Spleen (tissue), 13 donors: ENCODE results near the gene ZNF732. TPM values are rescaled to one million over a fixed set of nuclear protein-coding genes. Genes with fewer than 3 reads are reported as not detected.
A peak's percentile ranks its signal among the peaks of the same experiment; 100 is the strongest.

Experiments
- DNase-seq: peaks from one replicate; pipeline ENCODE4 v3.0.0-alpha.2; 2020
- H3K27ac ChIP-seq, 8 donors: fragments of 200-600 bp; sonication (generic) in 7 of 8; 1 replicate in 4 of 8; 2 replicates in 4 of 8; pipeline versions ENCODE4 v1.5.0 to v1.8.0; 2016 to 2021; ENCODE audit warnings: inconsistent platforms in 4 of 8, mild to moderate bottlenecking in 4 of 8, moderate library complexity in 1 of 8
- H3K27me3 ChIP-seq, 7 donors: fragments of 200-600 bp; sonication (generic) in 6 of 7; replicated peaks in 1 of 7; 1 replicate in 4 of 7; 2 replicates in 3 of 7; pipeline versions ENCODE4 v1.5.0 to v1.8.0; 2016 to 2021; ENCODE audit warnings: inconsistent platforms in 3 of 7, mild to moderate bottlenecking in 1 of 7
- H3K36me3 ChIP-seq, 6 donors: fragments of 200-600 bp; sonication (generic) in 5 of 6; 1 replicate in 4 of 6; 2 replicates in 2 of 6; pipeline versions ENCODE4 v1.5.0 to v1.8.0; 2016 to 2021; ENCODE audit warnings: inconsistent platforms in 2 of 6
- H3K4me1 ChIP-seq, 6 donors: fragments of 200-600 bp; sonication (generic) in 5 of 6; 1 replicate in 3 of 6; 2 replicates in 3 of 6; pipeline versions ENCODE4 v1.5.0 to v1.8.0; 2016 to 2021; ENCODE audit warnings: inconsistent platforms in 3 of 6
- H3K4me3 ChIP-seq, 8 donors: fragments of 200-600 bp; sonication (generic) in 7 of 8; 1 replicate in 4 of 8; 2 replicates in 4 of 8; pipeline versions ENCODE4 v1.5.0 to v1.8.0; 2016 to 2021; ENCODE audit warnings: inconsistent platforms in 4 of 8, mild to moderate bottlenecking in 4 of 8, moderate library complexity in 2 of 8
- H3K9me3 ChIP-seq, 8 donors: fragments of 200-600 bp; sonication (generic) in 7 of 8; 1 replicate in 4 of 8; 2 replicates in 4 of 8; pipeline versions ENCODE4 v1.5.0 to v1.8.0; 2016 to 2021; ENCODE audit warnings: inconsistent platforms in 4 of 8
- CTCF ChIP-seq, 11 experiments: fragments of 200-600 bp in 7 of 11; fragments of 450-650 bp in 4 of 11; sonication (generic) in 4 of 11; IDR thresholded peaks in 8 of 11; conservative IDR thresholded peaks in 3 of 11; 1 replicate in 7 of 11; 2 replicates in 4 of 11; pipeline versions ENCODE4 v1.4.0 to v1.8.0; 2016 to 2021; ENCODE audit warnings: antibody characterized with exemption in 11 of 11, inconsistent platforms in 4 of 11, mild to moderate bottlenecking in 1 of 11
- POLR2A ChIP-seq, 3 donors: fragments of 450-650 bp; IDR thresholded peaks; one replicate each; pipeline ENCODE4 v1.5.1; 2017; ENCODE audit warnings: antibody characterized with exemption in 3 of 3, mild to moderate bottlenecking in 1 of 3
- POLR2AphosphoS5 ChIP-seq, 3 donors: sonication (generic); formaldehyde crosslinking; IDR thresholded peaks; one replicate each; pipeline ENCODE4 v1.5.1; 2017; ENCODE audit warnings: antibody characterized with exemption in 3 of 3
- WGBS, 5 donors: extraction: QIAGEN DNeasy Blood & Tissue Kit in 3 of 5; methylation state at CpG; one replicate each; pipeline versions ENCODE4 v1.1.5 to v1.1.7; 2013 to 2018; 5-methylcytosine and 5-hydroxymethylcytosine counted together
- intact Hi-C: fragments of 100-400 bp; cut with DNase I; formaldehyde crosslinking; loops from one replicate; pipeline ENCODE4 v1.15.0; 2023; ENCODE audit warnings: low total_unique reads
- long read RNA-seq, 2 donors: transcript quantifications; one replicate each; lab custom pipeline, GENCODE V29; 2026
- polyA plus RNA-seq, 3 donors: library from polyadenylated mRNA; stranded (reverse); fragments of 200-250 nt; gene quantifications; one replicate each; pipeline ENCODE4 v1.2.1, GENCODE V29; 2013
- total RNA-seq, 7 donors: library from RNA; depleted of rRNA in 3 of 7; stranded (reverse); fragments of >200 nt in 3 of 7; fragmentation: NEBNext Ultra II Directional in 4 of 7; extraction: Animal tissue kit (Norgen Biotek cat#: 25700) in 4 of 7; gene quantifications; one replicate each; pipeline versions ENCODE4 v1.1.0 to v1.2.1, GENCODE V29; 2016 to 2021
- donor health status: healthy with polysubstance abuse.
- donor health status: DM: no; HTN: no; CAD: no; lungs with moderate emphysema.
- donor health status: DM: no; HTN: no; CAD: no.
- donor health status: Bipolar disorder and iron deficiency.
- donor health status: healthy.
- donor health status: DM: no; HTN: no; CAD: no.
- donor health status: DM: yes; HTN: yes; CAD: no.

The ZNF732 gene
- total RNA-seq: under 1 TPM in 3 of 7 donors, not detected in 4; 0.13 to 0.28 (median 0.22) TPM
- under 1 TPM in 1 of 3 donors, not detected in 2; 0.10 TPM for polyA plus RNA-seq
- long read RNA-seq, donor 1: 0 reads
- long read RNA-seq, donor 2: 0 reads

DNA sequence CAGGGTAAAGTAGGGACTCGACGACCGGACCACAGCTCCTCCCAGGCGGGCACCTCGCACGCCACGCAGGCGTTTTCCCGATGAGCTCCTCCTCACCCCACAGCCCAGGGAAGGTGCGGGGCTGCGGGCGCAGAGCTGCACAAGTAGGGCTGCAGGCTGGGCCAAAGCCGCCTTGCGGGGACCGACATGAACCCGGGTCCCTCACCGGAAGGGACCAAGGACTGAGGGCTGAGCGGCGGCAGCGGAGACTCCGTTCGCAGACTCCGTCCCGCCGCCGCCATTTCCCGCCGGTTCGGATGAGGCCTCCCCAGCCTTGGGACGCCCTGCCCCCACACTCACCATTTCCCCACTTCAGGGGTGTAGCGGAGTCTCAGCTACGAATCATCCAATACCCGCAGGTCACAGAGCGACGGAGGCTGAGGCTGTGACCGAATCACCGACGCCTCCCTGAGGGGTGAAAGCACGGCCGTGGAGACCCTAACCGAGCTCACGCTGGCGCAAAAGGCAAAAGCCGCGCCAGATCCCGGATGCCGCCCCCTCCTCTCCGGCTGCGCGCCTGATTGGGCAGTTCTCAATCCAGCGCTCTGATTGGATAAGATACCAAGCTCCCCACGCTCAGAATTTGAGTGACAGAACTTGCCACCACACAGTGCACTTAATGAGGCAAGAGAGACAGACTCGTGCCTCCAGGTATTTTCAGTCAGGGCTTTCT lies at the start of gene ZNF732:
TSS of gene ZNF732 (minus strand) at position 506 of the 712 bp plus-strand sequence. CDS start at position 342, 164 bp downstream.
- H3K4me3 ChIP-seq: peak within 1 kb of the TSS; percentile 33 to 63 (median 36)
- no peak for DNase-seq
- intact Hi-C loops: no loop called here

DNA sequence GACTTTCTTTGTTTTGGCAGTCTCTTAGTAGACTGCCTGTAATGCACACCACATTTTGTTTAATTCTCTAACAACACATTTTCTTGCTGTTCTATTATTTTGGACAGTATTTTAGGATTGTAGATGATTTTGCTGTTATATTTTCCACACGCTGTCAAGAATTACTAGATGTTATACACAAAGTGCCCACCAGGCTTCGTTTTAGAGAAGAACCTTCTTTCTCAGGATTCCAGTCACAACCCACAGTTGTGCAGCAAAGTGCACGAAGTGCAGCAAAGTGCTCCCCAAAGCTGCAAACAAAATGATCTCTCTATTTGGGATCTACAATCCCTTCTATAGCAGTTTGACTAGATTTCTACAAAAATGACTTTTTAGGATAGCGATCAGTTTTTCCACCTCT lies 34.7 kb upstream of the ZNF732 start:
- Histone ChIP-seq H3K4me3 (no peak overlapping the region), H3K27ac (no peak overlapping the region), H3K4me1 (peaks cover 15 to 35% (median 23%) of the 10 kb centered on the region in 6 donors), H3K27me3 (no peaks in the 10 kb centered on the region), H3K9me3 (peaks cover 3 to 63% (median 56%) of the 10 kb centered on the region in 8 donors), H3K36me3 (peaks cover 3 to 54% (median 27%) of the 10 kb centered on the region in 6 donors)
- TF ChIP-seq CTCF (IDR thresholded peaks at IDR 0.05 in 8 of 11, conservative IDR thresholded peaks at IDR 0.05 in 3 of 11) (peak in 1 of 11 experiments; percentile 10), POLR2A (IDR thresholded peaks at IDR 0.05) (no peak), POLR2AphosphoS5 (IDR thresholded peaks at IDR 0.05) (no peak)
- intact Hi-C loops: no loop called here
- WGBS, 5 donors: 94 to 97% (median 96%) methylated on average over 4 of the region's 4 CpGs
- no peak for DNase-seq

More for the DNA sequence above, at the start of gene ZNF732:
- 16 to 21% (median 18%) methylated on average over 12 to 53 of the region's 53 CpGs for WGBS, 5 donors
- Histone ChIP-seq H3K27ac (no peak within 1 kb of the TSS), H3K27me3 (peaks cover 0 to 22% (median 0%) of the 10 kb centered on the region in 7 donors), H3K4me1 (peaks cover 0 to 6% (median 0%) of the 10 kb centered on the region in 6 donors), H3K36me3 (no peaks in the 10 kb centered on the region), H3K9me3 (peaks cover 0 to 95% (median 87%) of the 10 kb centered on the region in 8 donors)
- TF ChIP-seq CTCF (IDR thresholded peaks at IDR 0.05 in 8 of 11, conservative IDR thresholded peaks at IDR 0.05 in 3 of 11) (no peak), POLR2AphosphoS5 (IDR thresholded peaks at IDR 0.05) (peak in 1 of 3 donors; percentile 55), POLR2A (IDR thresholded peaks at IDR 0.05) (no peak)

DNA sequence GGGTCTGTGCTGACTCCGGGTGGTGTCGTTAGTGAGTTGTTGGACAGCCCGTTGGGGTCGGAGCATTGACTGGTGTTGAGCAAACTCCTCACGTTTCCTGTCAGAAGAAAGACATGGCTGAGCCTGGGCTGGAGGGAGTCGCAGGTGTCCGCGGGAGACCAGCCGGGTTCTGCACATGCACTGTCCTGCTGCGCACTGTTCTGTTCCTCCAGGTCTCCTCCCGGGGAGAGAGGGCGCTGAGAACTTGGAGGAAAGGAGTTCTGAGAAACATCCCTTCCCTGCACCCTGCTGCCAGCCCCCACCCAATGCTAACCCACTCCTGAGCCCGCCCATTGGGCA lies 33.5 kb upstream of the ZNF732 start:
- H3K36me3 ChIP-seq: peaks cover 0 to 41% (median 14%) of the 10 kb centered on the region in 6 donors
- no peaks in the 10 kb centered on the region for H3K27me3 ChIP-seq
- H3K27ac ChIP-seq: peak overlapping the region in 4 of 8 donors; percentile 84 to 95 (median 94)
- DNase-seq: peak; percentile 78
- peak overlapping the region; percentile 58 to 93 (median 84) for H3K4me3 ChIP-seq
- WGBS, 5 donors: 39 to 60% (median 44%) methylated on average over 13 of the region's 13 CpGs
- intact Hi-C loops: loop anchor here (10.0 kb wide), 1 partner anchor 136 kb away; no protein-coding TSS in a partner anchor
- H3K9me3 ChIP-seq: peaks cover 3 to 59% (median 45%) of the 10 kb centered on the region in 8 donors
- no peak for TF ChIP-seq POLR2A (IDR thresholded peaks at IDR 0.05)
- TF ChIP-seq POLR2AphosphoS5 (IDR thresholded peaks at IDR 0.05): no peak
- no peak for TF ChIP-seq CTCF (IDR thresholded peaks at IDR 0.05 in 8 of 11, conservative IDR thresholded peaks at IDR 0.05 in 3 of 11)
- peaks cover 15 to 35% (median 23%) of the 10 kb centered on the region in 6 donors for H3K4me1 ChIP-seq
